NCI-H226 (cell line): Measurements from ENCODE around the gene POLR1H.

Source experiments
- DNase-seq: peaks from one replicate; pipeline ENCODE4 v3.0.0-alpha.2; 2015

POLR1H gene

GRCh38 chr6:30097902-30098768 lies 37.1 kb downstream of the POLR1H start:
- no peak for DNase-seq

- no peak for DNase-seq
These were observed 39.1 kb downstream of the POLR1H start for GRCh38 chr6:30100154-30100553.

- DNase-seq = peak; percentile 52
These were observed 39.7 kb downstream of the POLR1H start for GRCh38 chr6:30100585-30101443.

GRCh38 chr6:30101444-30102413 lies 40.7 kb downstream of the POLR1H start:
- DNase-seq = peak; percentile 87

- DNase-seq = peak; percentile 31
These were observed 41.4 kb downstream of the POLR1H start for GRCh38 chr6:30102414-30102969.

- peak; percentile 79 for DNase-seq
These were observed 42.2 kb downstream of the POLR1H start for GRCh38 chr6:30102970-30103871.

GRCh38 chr6:30103872-30104179 lies 42.8 kb downstream of the POLR1H start:
- no peak for DNase-seq

- DNase-seq = no peak
These were observed 43.6 kb downstream of the POLR1H start for GRCh38 chr6:30104661-30105060.

GRCh38 chr6:30111266-30111856 lies 50.3 kb downstream of the POLR1H start:
- DNase-seq = no peak

GRCh38 chr6:30112402-30112994 lies 51.4 kb downstream of the POLR1H start:
- no peak for DNase-seq

- DNase-seq = no peak
These were observed 52.1 kb downstream of the POLR1H start, which contains the start of gene TRIM31 for GRCh38 chr6:30113003-30113759. TRIM31 (minus strand) TSS chr6:30113090; CDS start chr6:30112805, 285 bp downstream.

GRCh38 chr6:30113841-30114240 lies 52.8 kb downstream of the POLR1H start:
- no peak for DNase-seq
